ES-I3 (cell line): ENCODE results near the gene KDF1.
"Not testable (repeated sequence)": the region's sequence is repeated elsewhere in the genome, so short reads cannot be mapped to it uniquely, and the experiment has no call there.

Source experiments
- H3K36me3 ChIP-seq: 2 replicates; pipeline ENCODE4 v1.6.1; 2013; ENCODE audit warnings: mild to moderate bottlenecking, low read length, control low read depth, moderate library complexity; ENCODE audit not compliant: insufficient read depth
- H3K4me1 ChIP-seq: 2 replicates; pipeline ENCODE4 v1.6.1; 2013; ENCODE audit warnings: mild to moderate bottlenecking, control low read depth, low read length; ENCODE audit not compliant: insufficient read depth
- H3K9ac ChIP-seq: 2 replicates; pipeline ENCODE4 v1.6.1; 2013; ENCODE audit warnings: low read depth, mild to moderate bottlenecking, low read length, moderate library complexity
- H3K9me3 ChIP-seq: 2 replicates; pipeline ENCODE4 v1.6.1; 2013; ENCODE audit warnings: mild to moderate bottlenecking, low read length, moderate library complexity; ENCODE audit not compliant: control insufficient read depth, insufficient read depth

The KDF1 gene

DNA sequence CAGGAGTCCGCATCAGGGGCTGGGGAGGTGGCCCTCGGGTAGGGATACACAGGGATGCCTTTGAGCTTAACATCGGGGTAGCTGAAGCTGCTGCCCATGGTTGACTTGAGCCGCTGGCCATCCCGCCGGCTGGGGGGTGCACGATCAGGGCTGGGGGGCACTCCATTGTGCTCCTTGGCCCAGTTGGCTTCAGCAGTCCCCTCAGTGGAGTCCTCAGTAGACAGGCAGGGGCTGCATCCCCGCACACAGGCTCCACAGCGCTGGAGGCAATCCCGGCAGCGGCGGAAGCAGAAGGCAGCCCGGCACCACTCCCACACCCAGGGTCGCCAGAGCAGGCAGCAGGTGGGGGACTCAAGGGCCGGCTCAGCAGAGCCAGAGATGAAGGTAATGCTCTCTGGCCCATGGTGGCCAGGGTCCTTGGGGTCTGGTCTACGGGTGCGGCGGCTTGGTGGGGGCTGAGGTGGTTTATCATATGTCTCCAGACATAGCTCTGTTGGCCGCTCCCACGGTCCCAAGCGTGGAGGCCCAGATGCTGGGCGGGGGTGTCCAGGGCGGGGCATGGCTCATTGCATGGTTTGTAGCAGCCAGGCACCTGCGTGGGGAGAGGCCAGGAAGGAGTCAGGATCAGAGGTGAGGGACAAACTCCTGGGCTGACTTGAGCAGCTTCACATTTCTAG lies 8.3 kb downstream of the KDF1 start:
- Histone ChIP-seq H3K9ac (no peak overlapping the region), H3K36me3 (no peaks in the 10 kb centered on the region; the same call in 1 of the 2 replicates), H3K9me3 (no peaks in the 10 kb centered on the region), H3K4me1 (no peaks in the 10 kb centered on the region)

DNA sequence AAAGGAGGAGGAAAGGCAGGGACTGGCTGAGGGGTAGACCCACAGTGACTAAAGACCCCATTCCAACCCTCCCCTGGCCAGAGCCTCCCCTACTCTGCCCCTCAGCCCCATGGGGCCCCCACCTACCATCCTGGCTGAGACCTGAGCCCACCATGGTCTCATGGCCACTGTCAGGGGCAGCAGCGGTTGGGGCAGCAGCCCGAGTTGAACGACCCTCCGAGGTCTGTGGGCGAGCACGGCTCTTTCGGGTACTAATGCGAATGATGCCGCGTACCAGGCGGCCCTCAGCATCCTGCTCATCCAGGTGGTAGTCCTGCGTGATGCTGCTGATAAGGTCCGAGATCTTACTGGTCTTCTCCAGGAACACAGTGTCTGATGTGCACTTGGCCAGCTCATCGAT lies 9.1 kb downstream of the KDF1 start:
- H3K9me3 ChIP-seq: no peaks in the 10 kb centered on the region
- peaks cover 2% of the 10 kb centered on the region; the same call in 1 of the 2 replicates for H3K36me3 ChIP-seq
- no peak overlapping the region for H3K9ac ChIP-seq
- H3K4me1 ChIP-seq: no peaks in the 10 kb centered on the region

DNA sequence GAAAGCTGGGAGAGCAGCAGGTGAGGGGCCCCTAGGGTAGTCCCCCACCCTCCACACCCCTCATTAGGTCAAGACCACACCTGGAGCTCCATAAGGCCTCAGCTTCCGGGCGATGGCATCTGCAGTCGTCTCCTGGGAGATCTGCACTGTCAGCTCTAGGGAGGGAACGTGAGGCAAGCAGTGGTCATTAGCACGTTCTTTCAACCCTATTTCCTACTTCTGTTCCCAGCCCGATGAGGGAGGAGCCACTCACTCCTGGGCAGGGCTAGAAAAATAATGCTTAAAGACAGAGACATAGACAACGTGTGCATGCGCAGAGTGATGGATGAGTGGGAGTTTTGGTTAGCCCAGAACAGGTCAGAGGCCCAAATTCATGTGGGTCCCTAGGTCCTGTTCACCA lies 9.7 kb downstream of the KDF1 start:
- Histone ChIP-seq H3K36me3 (peaks cover 5% of the 10 kb centered on the region; the same call in 1 of the 2 replicates), H3K9ac (no peak overlapping the region), H3K4me1 (no peaks in the 10 kb centered on the region), H3K9me3 (no peaks in the 10 kb centered on the region)

DNA sequence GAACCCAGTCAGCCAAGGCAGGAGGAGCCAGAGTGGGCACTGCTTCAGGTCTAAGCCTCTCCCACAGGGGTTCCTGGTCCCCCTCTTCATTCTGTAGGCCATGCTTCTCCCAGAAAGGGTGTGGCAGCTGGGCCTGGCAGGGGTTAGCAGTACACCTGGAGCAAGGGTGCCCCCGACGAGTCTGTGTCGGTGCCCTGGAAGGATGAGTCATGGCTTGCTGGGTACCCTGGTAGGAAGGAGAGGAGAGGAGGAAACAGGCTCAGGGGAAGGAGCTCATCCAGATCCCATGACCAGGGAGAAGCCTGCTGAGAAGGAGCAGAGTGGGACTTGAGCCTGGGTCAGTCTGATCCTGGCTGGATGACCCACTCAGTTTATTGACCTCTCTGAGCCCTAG lies 10.3 kb downstream of the KDF1 start:
- H3K9ac ChIP-seq: no peak overlapping the region
- H3K9me3 ChIP-seq: no peaks in the 10 kb centered on the region
- peaks cover 9% of the 10 kb centered on the region for H3K36me3 ChIP-seq
- no peaks in the 10 kb centered on the region for H3K4me1 ChIP-seq

DNA sequence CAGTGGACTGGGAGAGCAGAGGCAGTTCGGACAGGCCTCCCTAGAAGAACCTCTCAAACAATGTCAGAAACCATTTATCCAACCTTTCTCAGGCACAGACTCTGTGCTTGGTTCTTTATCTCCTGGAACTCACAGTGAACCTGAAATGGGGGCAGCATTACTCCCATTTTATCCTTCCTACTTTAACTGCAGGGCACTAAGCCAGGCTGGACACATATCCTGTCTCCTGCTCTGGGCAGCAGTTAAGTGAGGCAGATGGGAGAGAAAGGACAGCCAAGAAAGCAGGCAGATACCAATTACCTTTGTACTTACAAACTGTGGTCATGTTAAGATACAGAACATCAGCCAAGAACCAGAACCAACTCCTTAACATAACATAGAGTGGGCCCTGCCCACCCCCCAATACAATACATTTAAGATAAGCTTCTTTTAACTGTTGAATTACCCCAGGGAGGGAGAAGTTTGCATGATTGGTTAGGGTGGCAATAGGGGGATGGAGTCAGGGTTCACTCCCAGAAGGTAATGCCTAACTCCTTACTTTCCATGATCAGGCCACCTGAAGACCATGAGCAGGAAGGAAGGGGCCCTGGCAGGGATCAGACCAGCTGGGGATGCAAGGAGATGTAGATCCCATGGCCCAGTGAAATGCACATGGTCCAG lies 10.9 kb downstream of the KDF1 start:
- H3K36me3 ChIP-seq: peaks cover 9% of the 10 kb centered on the region
- no peaks in the 10 kb centered on the region for H3K9me3 ChIP-seq
- H3K9ac ChIP-seq: no peak overlapping the region
- H3K4me1 ChIP-seq: no peaks in the 10 kb centered on the region

DNA sequence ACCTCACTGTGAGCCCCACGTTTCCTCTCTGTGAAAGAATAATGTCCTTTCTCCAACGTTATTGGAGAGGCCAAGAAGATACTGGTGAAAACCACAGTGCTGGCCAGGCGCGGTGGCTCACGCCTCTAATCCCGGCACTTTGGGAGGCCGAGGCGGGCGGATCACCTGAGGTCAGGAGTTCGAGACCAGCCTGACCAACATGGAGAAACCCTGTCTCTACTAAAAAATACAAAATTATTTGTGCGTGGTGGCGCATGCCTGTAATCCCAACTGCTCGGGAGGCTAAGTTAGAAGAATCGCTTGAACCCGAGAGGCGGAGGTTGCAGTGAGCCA lies 11.6 kb downstream of the KDF1 start:
- not testable (repeated sequence) for H3K4me1 ChIP-seq, H3K36me3 ChIP-seq, H3K9ac ChIP-seq, H3K9me3 ChIP-seq

DNA sequence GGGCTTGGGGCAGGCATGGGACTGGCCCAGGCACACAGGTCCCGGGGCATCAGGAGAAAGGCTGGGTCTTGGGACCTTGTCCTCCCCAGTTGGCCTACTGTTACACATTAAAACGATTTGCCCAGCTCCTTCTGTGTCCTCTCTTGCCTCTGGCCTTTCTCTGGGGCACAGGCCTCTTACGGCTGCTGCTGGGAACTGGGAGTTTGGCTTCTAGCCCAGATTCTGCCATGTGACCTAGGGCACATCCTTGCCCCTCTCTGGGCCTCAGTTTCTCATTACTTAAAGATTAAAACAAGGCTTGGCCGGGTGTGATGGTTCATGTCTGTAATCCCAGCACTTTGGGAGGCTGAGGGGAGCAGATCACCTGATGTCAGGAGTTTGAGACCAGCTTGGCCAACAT lies 14.0 kb downstream of the KDF1 start:
- no peaks in the 10 kb centered on the region for H3K4me1 ChIP-seq
- H3K9ac ChIP-seq: no peak overlapping the region
- no peaks in the 10 kb centered on the region for H3K9me3 ChIP-seq
- peaks cover 25% of the 10 kb centered on the region for H3K36me3 ChIP-seq

DNA sequence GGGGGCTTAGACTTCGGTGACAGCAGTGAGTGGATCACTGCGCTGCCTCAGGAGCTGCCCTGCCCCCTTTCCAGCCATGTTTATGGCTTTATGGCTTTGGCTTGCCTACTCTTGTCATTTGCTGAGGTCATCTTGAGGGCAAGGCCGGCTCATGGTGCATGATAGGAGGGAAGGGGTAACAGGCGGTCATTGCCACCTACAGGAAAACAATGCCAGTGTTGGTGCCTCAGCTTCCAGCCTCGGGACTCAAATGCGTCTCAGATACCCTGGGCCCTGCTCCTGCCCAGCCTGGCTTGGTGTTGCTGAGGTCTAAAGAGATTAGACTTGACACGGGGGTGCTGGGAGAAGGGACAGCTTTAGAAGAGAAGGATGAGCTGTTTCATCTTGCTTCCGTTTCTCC lies 14.5 kb downstream of the KDF1 start:
- H3K9me3 ChIP-seq: no peaks in the 10 kb centered on the region
- no peaks in the 10 kb centered on the region for H3K4me1 ChIP-seq
- H3K9ac ChIP-seq: no peak overlapping the region
- peaks cover 25% of the 10 kb centered on the region for H3K36me3 ChIP-seq

DNA sequence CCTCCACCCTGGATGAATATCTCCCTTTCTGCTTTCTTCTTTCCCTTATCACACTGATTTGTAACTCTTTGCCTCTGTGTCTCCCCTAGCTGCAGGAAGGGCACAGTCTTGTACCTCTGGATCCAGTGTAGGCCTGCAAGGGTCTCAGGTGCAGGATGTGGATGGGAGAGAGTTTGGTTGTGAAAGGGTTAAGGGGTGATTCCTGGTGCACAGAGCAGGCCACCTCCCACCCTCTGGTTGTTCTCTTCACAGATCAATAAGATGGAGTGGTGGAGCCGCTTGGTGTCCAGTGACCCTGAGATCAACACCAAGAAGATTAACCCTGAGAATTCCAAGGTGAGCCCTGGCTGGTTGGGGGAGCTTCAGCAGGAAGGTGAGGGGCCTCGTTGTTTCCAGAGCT lies 15.1 kb downstream of the KDF1 start:
- H3K36me3 ChIP-seq: peaks cover 25% of the 10 kb centered on the region
- no peaks in the 10 kb centered on the region for H3K9me3 ChIP-seq
- no peaks in the 10 kb centered on the region for H3K4me1 ChIP-seq
- H3K9ac ChIP-seq: no peak overlapping the region

DNA sequence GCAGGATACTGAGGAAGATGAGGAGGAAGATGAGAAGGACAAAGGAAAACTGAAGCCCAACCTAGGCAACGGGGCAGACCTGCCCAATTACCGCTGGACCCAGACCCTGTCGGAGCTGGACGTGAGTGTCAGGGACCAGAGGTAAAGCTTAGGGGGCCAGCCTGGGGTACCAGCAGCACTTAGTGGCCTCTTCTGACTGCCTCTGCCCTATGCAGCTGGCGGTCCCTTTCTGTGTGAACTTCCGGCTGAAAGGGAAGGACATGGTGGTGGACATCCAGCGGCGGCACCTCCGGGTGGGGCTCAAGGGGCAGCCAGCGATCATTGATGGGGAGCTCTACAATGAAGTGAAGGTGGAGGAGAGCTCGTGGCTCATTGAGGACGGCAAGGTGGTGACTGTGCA lies 17.6 kb downstream of the KDF1 start:
- no peaks in the 10 kb centered on the region for H3K4me1 ChIP-seq
- H3K9me3 ChIP-seq: no peaks in the 10 kb centered on the region
- peaks cover 28% of the 10 kb centered on the region for H3K36me3 ChIP-seq
- H3K9ac ChIP-seq: no peak overlapping the region

DNA sequence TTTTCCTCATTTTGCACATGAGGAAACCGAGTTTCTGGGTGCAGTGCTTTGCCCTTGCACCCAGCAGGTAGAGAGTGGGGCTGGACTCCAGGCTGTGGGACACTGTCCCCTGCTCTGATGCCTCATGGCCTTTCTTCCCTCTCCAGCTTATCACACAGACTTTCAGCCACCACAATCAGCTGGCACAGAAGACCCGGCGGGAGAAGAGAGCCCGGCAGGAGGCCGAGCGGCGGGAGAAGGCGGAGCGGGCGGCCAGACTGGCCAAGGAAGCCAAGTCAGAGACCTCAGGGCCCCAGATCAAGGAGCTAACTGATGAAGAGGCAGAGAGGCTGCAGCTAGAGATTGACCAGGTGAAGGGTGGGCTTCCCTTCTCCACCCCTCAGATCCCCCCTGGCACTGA lies 19.0 kb downstream of the KDF1 start:
- Histone ChIP-seq H3K36me3 (peaks cover 31% of the 10 kb centered on the region), H3K9me3 (no peaks in the 10 kb centered on the region), H3K4me1 (0 out of 2 replicates have a peak, but pooled peaks cover 4% of the 10 kb centered on the region), H3K9ac (no peak overlapping the region)

DNA sequence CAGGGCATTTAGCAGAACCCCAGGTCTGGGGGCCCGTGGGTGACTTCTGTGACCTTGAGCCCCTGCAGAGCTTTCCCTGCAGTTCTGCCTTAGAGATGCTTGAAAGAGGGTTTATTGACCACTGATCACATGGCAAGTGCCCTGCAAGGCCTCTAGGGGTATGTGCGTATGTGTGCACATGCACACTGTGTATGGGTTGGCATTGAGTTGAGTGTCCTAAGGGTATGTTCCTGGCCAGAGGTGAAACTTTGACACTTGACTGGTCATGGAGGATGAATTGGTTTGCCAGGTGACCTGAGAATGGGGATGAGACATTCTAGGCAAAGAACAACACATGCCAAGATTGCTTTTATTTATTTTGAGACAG lies 21.6 kb downstream of the KDF1 start:
- Histone ChIP-seq H3K36me3 (peaks cover 22% of the 10 kb centered on the region), H3K9ac (no peak overlapping the region), H3K9me3 (no peaks in the 10 kb centered on the region), H3K4me1 (0 out of 2 replicates have a peak, but pooled peaks cover 4% of the 10 kb centered on the region)

DNA sequence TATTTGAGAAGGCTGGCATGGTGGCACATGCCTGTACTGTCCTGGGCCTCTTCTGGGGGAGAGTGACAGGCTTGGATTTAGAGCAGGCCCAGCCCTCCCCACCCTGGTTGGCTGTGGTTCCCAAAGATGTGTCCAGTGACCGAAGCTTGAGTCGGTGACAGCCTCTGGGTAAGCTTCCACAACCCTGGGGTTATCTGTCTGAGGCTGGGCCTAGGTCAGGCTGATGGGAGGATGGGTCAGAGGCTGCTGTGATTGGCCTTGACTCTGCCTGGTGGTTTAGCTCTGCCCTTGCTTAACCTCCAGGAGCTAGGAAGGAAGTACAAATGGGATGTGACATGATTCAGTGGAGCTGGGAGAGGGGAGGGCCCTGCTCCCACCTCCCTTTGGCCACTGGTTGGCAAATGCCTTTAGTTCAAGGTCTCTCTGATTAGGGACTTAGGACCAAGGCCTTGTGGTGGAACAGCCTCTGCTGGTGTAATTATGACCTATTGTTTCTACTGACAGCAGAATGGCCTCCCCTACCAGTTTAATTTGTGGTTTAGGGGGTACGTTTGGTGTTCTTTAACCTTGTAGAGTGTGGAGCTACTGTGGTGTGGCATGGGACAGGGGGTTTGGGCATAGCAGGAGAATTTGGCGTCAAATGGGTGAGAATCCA lies 22.1 kb downstream of the KDF1 start:
- Histone ChIP-seq H3K4me1 (0 out of 2 replicates have a peak, but pooled peaks cover 4% of the 10 kb centered on the region), H3K9me3 (no peaks in the 10 kb centered on the region), H3K9ac (no peak overlapping the region), H3K36me3 (peaks cover 17% of the 10 kb centered on the region)

DNA sequence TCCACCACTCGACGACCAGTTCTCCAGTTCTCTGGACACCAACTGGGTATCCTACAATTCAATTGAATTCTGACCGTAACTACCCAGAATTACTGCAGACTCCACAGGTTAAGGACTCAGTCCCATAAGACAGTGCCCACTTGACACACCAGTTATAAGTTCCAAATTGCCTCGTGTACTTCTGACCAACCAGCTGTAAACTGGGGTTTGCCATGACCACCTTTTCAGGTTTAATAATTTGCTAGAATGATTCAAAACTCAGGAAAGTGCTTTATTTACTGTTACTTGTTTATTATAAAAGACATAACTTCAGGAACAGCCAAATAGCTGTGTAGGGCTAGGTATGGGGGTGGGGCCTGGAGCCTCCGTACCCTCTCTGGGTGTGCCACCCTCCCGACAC lies 23.4 kb downstream of the KDF1 start:
- Histone ChIP-seq H3K9me3 (no peaks in the 10 kb centered on the region), H3K36me3 (peaks cover 8% of the 10 kb centered on the region; the same call in 1 of the 2 replicates), H3K4me1 (0 out of 2 replicates have a peak, but pooled peaks cover 4% of the 10 kb centered on the region), H3K9ac (no peak overlapping the region)

DNA sequence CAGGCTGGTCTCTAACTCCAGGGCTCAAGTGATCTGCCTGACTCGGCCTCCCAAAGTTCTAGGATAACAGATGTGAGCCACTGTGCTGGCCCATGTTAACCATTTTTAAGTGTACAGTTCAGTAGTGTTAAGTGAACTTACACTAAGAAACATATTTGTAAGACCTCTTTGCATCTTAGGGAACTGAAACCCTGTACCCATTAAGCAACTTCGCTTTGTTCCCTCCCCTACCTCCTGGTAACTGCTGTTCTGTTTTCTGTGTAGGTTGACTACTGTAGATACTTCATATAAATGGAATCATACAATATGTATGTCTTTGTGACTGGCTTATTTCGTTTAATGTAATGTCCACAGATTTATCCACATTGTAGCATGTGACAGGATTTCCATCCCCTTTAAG lies 27.7 kb downstream of the KDF1 start:
- 0 out of 2 replicates have a peak, but pooled peaks cover 4% of the 10 kb centered on the region for H3K4me1 ChIP-seq
- H3K9me3 ChIP-seq: no peaks in the 10 kb centered on the region
- peaks cover 17% of the 10 kb centered on the region for H3K36me3 ChIP-seq
- no peak overlapping the region for H3K9ac ChIP-seq
